22Rv1 (cell line): ENCODE results near the gene ENAH.

Source experiments
- CTCF ChIP-seq: fragments of 450-650 bp; IDR thresholded peaks from 2 replicates; pipeline ENCODE4 v1.5.1; 2017; ENCODE audit warnings: mild to moderate bottlenecking
- ZFX ChIP-seq: fragments of 450-650 bp; IDR thresholded peaks from 2 replicates; pipeline ENCODE4 v1.6.1; 2017; ENCODE audit warnings: antibody characterized with exemption, borderline replicate concordance

DNA sequence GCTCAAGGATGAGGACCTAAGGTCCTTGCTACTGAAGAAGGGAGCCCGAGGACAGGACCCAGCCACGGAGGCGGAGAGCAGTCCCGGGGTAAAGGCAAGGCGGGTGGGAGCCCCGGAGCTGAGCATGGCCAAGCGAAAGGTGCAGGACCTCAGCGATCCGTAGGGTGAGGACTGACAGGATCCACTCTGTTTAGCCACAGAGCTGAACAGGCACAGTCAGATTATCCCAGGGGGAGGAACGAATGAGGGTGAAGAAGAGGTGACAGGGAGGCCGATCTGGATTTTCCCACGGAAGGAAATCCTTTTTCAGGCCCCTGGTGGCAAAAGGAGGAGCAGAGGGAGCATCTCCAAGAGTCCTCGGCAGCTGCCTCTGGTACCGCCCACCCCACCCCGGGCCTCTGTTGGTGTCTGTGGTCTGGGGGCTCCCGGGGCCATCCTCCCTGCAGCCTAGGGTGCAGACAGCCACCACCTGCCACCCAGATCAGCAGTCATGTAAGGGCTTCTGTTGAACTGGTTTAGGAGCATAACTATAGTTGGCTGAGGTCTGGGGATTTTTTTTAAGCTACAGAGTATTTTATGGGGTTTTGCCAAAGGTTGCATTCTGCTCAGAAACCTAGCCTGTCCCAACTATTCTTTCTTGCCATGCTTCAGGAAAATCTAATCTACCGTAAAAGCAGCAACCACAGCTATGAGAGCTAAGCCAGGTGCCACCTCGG lies 192.7 kb downstream of the ENAH start:
- TF ChIP-seq CTCF (no peak), ZFX (no peak)
